ENCODE measurements around the gene TMEM252. TPM values are rescaled to one million over a fixed set of nuclear protein-coding genes. Genes with fewer than 3 reads are reported as not detected.
A peak's percentile ranks its signal among the peaks of the same experiment; 100 is the strongest.

The TMEM252 gene
- total and polyA plus RNA-seq, 7 donors = not detected

GRCh38 chr9:68492806-68493205 is 47.9 kb downstream of the TMEM252 start:
- H3K9me3 ChIP-seq = no peaks in the 10 kb centered on the region
- intact Hi-C loops (cut with DNase I) = no loop called here
- TF ChIP-seq POLR2AphosphoS5 (IDR thresholded peaks at IDR 0.05) (peak in 1 of 4 donors; percentile 15), POLR2A (IDR thresholded peaks at IDR 0.05) (no peak)
- H3K27ac ChIP-seq = peak overlapping the region; percentile 34 to 90 (median 85)
- 74 to 89% methylated on average over 6 of the region's 6 CpGs for WGBS, 2 donors
- H3K27me3 ChIP-seq = no peaks in the 10 kb centered on the region
- DNase-seq = no peak
- peaks cover under 1 to 52% (median 6%) of the 10 kb centered on the region in 4 donors for H3K36me3 ChIP-seq
- H3K4me3 ChIP-seq = no peak overlapping the region
- peaks cover 0 to 76% (median 52%) of the 10 kb centered on the region in 4 donors for H3K4me1 ChIP-seq

- Histone ChIP-seq H3K27me3 (no peaks in the 10 kb centered on the region), H3K9me3 (peaks cover 0 to 7% (median 0%) of the 10 kb centered on the region in 4 donors), H3K36me3 (peaks cover 12 to 69% (median 27%) of the 10 kb centered on the region in 4 donors), H3K4me1 (peaks cover 0 to 53% (median 32%) of the 10 kb centered on the region in 4 donors), H3K27ac (peak overlapping the region; percentile 49 to 90 (median 85)), H3K4me3 (no peak overlapping the region)
- TF ChIP-seq POLR2A (IDR thresholded peaks at IDR 0.05) (no peak), POLR2AphosphoS5 (IDR thresholded peaks at IDR 0.05) (peak in 1 of 4 donors; percentile 22)
- intact Hi-C loops (cut with DNase I) = no loop called here
- 84% methylated on average over 4 of the region's 4 CpGs for WGBS, 2 donors
- DNase-seq = no peak
Observed at GRCh38 chr9:68489646-68490045, 51.0 kb downstream of the TMEM252 start.

DNA sequence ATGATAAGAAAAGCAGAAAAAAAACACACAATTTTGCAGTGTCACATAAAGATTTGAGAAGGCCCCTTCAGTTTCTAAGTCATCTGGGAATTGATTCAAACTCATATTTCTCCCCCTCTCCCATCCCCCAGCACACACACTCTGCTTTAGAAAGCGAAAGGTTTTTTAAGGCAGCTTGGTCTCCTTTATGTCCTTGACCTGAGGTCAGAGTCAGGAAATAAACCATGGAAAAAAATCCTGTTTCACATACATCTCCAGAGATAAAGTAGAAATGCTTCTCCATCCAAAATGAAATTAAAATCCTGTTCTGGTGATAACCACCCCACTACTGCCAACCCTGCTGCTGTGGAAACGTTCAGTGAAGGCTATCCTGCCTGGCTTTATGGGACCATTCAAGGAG is 52.6 kb downstream of the TMEM252 start:
- H3K4me3 ChIP-seq = no peak overlapping the region
- peaks cover 16 to 80% (median 35%) of the 10 kb centered on the region in 4 donors for H3K36me3 ChIP-seq

More for the DNA sequence above, 52.6 kb downstream of the TMEM252 start:
- TF ChIP-seq POLR2A (IDR thresholded peaks at IDR 0.05) (no peak), EP300 (IDR thresholded peaks at IDR 0.05) (no peak), POLR2AphosphoS5 (IDR thresholded peaks at IDR 0.05) (no peak), CTCF (IDR thresholded peaks at IDR 0.05) (no peak)
- intact Hi-C loops (cut with DNase I) = no loop called here
- Histone ChIP-seq H3K27me3 (no peaks in the 10 kb centered on the region), H3K27ac (peak overlapping the region; percentile 49 to 90 (median 85)), H3K4me1 (peaks cover 0 to 38% (median 17%) of the 10 kb centered on the region in 4 donors), H3K9me3 (peaks cover 0 to 7% (median 0%) of the 10 kb centered on the region in 4 donors)
- WGBS, 2 donors = 70 to 75% methylated on average over 2 of the region's 2 CpGs
- no peak for DNase-seq

Other genes starting within 250 kb of the TMEM252 start
- not detected for gene FOXD4L3, start 238.0 kb downstream of the TMEM252 start, total RNA-seq
- under 1 TPM in 2 of 3 donors, not detected in 1; 0.03 to 0.60 TPM for gene FOXD4L3, start 238.0 kb downstream of the TMEM252 start, polyA plus RNA-seq
- gene PGM5, start 184.3 kb downstream of the TMEM252 start, total RNA-seq = 100 to 1,000 TPM; 547 to 670 (median 639) TPM
- 10 to 100 TPM in 2 of 3 donors, 1 to 10 TPM in 1; 3.9 to 20.6 (median 14.4) TPM for gene PGM5, start 184.3 kb downstream of the TMEM252 start, polyA plus RNA-seq
- gene PIP5K1B, start 164.4 kb upstream of the TMEM252 start, total RNA-seq = 10 to 100 TPM; 10.3 to 23.5 (median 17.5) TPM
- gene PIP5K1B, start 164.4 kb upstream of the TMEM252 start, polyA plus RNA-seq = 10 to 100 TPM; 28.0 to 72.6 (median 59.5) TPM